NCI-H128 (cell line): ENCODE measurements around the gene SDHAF3.

Experiments
- DNase-seq: peaks from one replicate; lab custom pipeline; 2025; ENCODE audit not compliant: unreplicated experiment; lab: John Stamatoyannopoulos, UW

Gene SDHAF3

DNA sequence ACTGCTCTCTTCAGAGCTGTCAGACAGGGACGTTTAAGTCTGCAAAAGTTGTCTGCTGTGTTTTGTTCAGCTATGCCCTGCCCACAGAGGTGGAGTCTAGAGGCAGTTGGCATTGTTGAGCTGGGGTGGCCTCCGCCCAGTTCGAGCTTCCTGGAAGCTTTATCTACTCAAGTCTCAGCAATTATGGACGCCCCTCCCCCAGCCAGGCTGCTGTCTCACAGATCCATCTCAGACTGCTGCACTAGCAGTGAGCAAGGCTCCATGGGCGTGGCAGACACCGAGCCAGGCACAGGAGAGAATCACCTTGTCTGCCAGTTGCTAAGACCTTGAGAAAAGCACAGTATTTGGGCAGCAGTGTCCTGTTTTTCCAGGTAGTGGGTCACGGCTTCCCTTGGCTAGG, 98.1 kb downstream of the SDHAF3 start:
- DNase-seq: no peak

DNA sequence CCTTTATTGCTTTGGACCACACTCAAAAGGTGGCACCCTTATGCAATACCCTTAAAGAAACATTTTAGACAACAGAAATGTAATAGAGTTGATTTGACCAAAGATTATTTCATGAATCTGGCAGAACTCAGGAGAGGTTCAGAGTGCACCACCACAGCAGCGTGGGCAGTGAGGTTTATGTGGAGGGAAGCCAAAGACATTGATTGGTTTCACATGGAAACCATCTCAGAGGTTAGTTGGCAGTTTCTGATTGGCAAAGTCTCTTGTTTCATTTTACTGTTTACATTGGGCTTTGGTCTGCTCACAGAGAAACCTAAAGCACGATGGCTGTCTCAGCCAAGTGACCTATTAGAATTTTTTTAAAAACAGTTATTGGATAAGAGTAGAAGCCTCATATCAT, 101.3 kb downstream of the SDHAF3 start:
- no peak for DNase-seq

DNA sequence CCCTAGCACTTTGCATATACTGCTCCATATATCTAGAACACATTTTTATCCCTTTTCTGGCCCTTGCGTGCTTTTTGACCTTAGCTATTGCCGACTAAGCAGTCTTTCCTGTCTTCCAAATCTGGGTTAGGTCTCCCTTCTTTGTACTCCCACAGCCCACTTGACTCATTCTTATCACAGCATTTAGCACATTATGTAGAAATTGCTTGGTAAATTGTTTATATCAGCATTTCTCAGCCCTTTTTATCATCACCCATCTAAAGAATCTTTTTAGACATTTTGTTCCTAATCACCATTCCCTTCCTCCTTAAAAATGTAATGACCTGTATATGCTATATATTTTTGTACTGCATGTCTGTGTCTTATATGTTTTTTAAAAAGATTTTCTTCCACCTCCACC, 101.7 kb downstream of the SDHAF3 start:
- no peak for DNase-seq

DNA sequence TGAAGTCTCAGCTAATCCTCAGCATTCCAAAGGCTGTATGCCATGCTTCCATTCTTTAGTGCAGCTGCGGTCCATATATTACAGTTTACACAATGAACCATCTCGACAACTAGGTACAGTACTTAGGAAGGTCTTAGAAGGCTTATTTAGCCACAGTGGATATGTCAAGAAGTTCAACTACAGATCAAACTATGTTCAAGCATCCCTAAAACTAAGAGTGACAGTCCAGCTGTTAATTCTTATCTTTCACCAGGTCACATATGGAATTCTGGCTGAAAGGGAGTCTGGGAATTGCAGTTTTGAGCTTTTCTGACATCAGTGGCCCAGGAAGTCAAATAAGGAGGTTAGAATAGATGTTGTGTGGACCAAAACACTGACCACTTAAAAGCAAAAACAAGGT, 106.8 kb downstream of the SDHAF3 start:
- DNase-seq: no peak

DNA sequence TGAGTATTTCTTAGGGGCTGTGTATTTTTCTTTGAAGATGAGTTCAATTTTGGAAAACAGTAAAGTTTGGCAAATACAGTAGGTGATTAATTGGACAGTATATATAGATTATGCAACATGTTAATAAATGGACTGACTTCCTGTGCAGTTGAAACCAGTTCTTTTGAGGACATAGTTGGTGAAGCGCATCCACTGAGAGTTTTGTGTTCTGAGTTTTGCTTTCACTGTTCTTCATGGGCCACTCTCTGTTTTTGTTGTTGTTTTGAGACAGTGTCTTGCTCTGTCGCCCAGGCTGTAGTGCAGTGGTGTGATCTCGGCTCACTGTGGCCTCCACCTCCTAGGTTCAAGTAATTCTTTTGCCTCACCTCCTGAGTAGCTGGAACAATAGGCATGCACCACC, 109.0 kb downstream of the SDHAF3 start:
- no peak for DNase-seq
